ENCODE data around the gene DGCR8. TPM values are rescaled to one million over a fixed set of nuclear protein-coding genes. Genes with fewer than 3 reads are reported as not detected.

The DGCR8 gene
- total RNA-seq, 2 experiments from 2014 or later: 17.8 to 18.5 TPM

- Histone ChIP-seq H3K36me3 (ENCODE audit: insufficient read depth, low read length) (peaks cover 44% of the 10 kb centered on the region), H3K27me3 (ENCODE audit: control insufficient read depth in 1 of 2, insufficient read depth in 2 of 2, low read length in 2 of 2) (no peaks in the 10 kb centered on the region), H3K9me3 (ENCODE audit: control insufficient read depth in 1 of 2, insufficient read depth in 1 of 2, low read length in 2 of 2) (no peaks in the 10 kb centered on the region), H3K27ac (ENCODE audit: low read depth in 1 of 2, low read length in 2 of 2) (no peak overlapping the region), H3K4me1 (ENCODE audit: insufficient read depth, low read length) (peaks cover 10% of the 10 kb centered on the region), H3K4me3 (ENCODE audit: low read length) (no peak overlapping the region)
- no peak for TF ChIP-seq CTCF (IDR thresholded peaks at IDR 0.05)
- intact Hi-C loops (cut with DNase I, micrococcal nuclease): no loop called here
- ChIA-PET CTCF (no interaction called here), POLR2A (no interaction called here)
- no peak overlapping the region for H3K4me3 Mint-ChIP-seq
- peaks cover 43% of the 10 kb centered on the region for H3K36me3 Mint-ChIP-seq (ENCODE audit: low read depth)
- H3K27me3 Mint-ChIP-seq: no peaks in the 10 kb centered on the region
- ATAC-seq (ENCODE audit: poor library complexity) (no peak), DNase-seq (no peak)
- peaks cover 17% of the 10 kb centered on the region for H3K4me1 Mint-ChIP-seq (ENCODE audit: low read depth)
- H3K27ac Mint-ChIP-seq: no peak overlapping the region
- no peaks in the 10 kb centered on the region for H3K9me3 Mint-ChIP-seq
These were observed 41.5 kb upstream of the DGCR8 start for GRCh38 chr22:20038574-20038973.

GRCh38 chr22:20039683-20040325, 40.2 kb upstream of the DGCR8 start:
- H3K4me3 ChIP-seq (ENCODE audit: low read length): no peak overlapping the region
- no peaks in the 10 kb centered on the region for H3K27me3 Mint-ChIP-seq
- ChIA-PET POLR2A (interaction anchor here (0.6 kb wide), 1 partner anchor 66 kb away, joined by 3 read pairs; no protein-coding TSS in a partner anchor), CTCF (no interaction called here)
- H3K27me3 ChIP-seq (ENCODE audit: control insufficient read depth in 1 of 2, insufficient read depth in 2 of 2, low read length in 2 of 2): no peaks in the 10 kb centered on the region
- H3K9me3 Mint-ChIP-seq: no peaks in the 10 kb centered on the region
- H3K27ac ChIP-seq (ENCODE audit: low read depth in 1 of 2, low read length in 2 of 2): no peak overlapping the region
- peaks cover 53% of the 10 kb centered on the region for H3K36me3 Mint-ChIP-seq (ENCODE audit: low read depth)
- H3K4me3 Mint-ChIP-seq: no peak overlapping the region
- H3K9me3 ChIP-seq (ENCODE audit: control insufficient read depth in 1 of 2, insufficient read depth in 1 of 2, low read length in 2 of 2): no peaks in the 10 kb centered on the region
- peaks cover 54% of the 10 kb centered on the region for H3K36me3 ChIP-seq (ENCODE audit: insufficient read depth, low read length)
- no peak for DNase-seq
- intact Hi-C loops (cut with DNase I, micrococcal nuclease): no loop called here
- peaks cover 9% of the 10 kb centered on the region for H3K4me1 Mint-ChIP-seq (ENCODE audit: low read depth)
- no peak for TF ChIP-seq CTCF (IDR thresholded peaks at IDR 0.05)
- no peak overlapping the region for H3K27ac Mint-ChIP-seq
- no peak for ATAC-seq (ENCODE audit: poor library complexity)
- H3K4me1 ChIP-seq (ENCODE audit: insufficient read depth, low read length): peaks cover 9% of the 10 kb centered on the region

GRCh38 chr22:20040327-20041200, 39.5 kb upstream of the DGCR8 start:
- no peak for DNase-seq
- Histone ChIP-seq H3K4me1 (ENCODE audit: insufficient read depth, low read length) (peaks cover 5% of the 10 kb centered on the region), H3K4me3 (ENCODE audit: low read length) (no peak overlapping the region), H3K27me3 (ENCODE audit: control insufficient read depth in 1 of 2, insufficient read depth in 2 of 2, low read length in 2 of 2) (no peaks in the 10 kb centered on the region), H3K9me3 (ENCODE audit: control insufficient read depth in 1 of 2, insufficient read depth in 1 of 2, low read length in 2 of 2) (no peaks in the 10 kb centered on the region), H3K27ac (ENCODE audit: low read depth in 1 of 2, low read length in 2 of 2) (no peak overlapping the region), H3K36me3 (ENCODE audit: insufficient read depth, low read length) (peaks cover 56% of the 10 kb centered on the region)
- Mint-ChIP-seq H3K27ac (no peak overlapping the region), H3K36me3 (ENCODE audit: low read depth) (peaks cover 49% of the 10 kb centered on the region), H3K9me3 (no peaks in the 10 kb centered on the region), H3K27me3 (no peaks in the 10 kb centered on the region), H3K4me3 (no peak overlapping the region), H3K4me1 (ENCODE audit: low read depth) (peaks cover 2% of the 10 kb centered on the region)
- ChIA-PET POLR2A (no interaction called here), CTCF (no interaction called here)
- intact Hi-C loops (cut with DNase I, micrococcal nuclease): no loop called here
- no peak for ATAC-seq (ENCODE audit: poor library complexity)
- no peak for TF ChIP-seq CTCF (IDR thresholded peaks at IDR 0.05)

Measured in CD4-positive, alpha-beta T cell (primary cell).